Measurements from ENCODE around the gene VPS4A. TPM values are rescaled to one million over a fixed set of nuclear protein-coding genes. Genes with fewer than 3 reads are reported as not detected.

VPS4A gene
- total and polyA plus RNA-seq, 10 of the 15 experiments (the other 5 are each of a cell fraction or from before 2014, with no cell fraction given) = 5.2 to 36.3 (median 21.4) TPM

- 100% methylated on average over 2 of the region's 2 CpGs for WGBS (ENCODE audit: insufficient coverage, insufficient replicate concordance, low lambda C conversion rate, missing lambda C conversion rate)
- Histone ChIP-seq H3K9ac (ENCODE audit: control insufficient read depth, insufficient read depth, low read length) (no peak overlapping the region), H3K79me2 (ENCODE audit: control insufficient read depth, insufficient read depth, low read length) (peaks cover 13% of the 10 kb centered on the region), H3K9me3 (replicated peaks; ENCODE audit: control insufficient read depth, insufficient read depth, low read length) (no peaks in the 10 kb centered on the region), H3K4me1 (ENCODE audit: control insufficient read depth, insufficient read depth, low read length) (no peaks in the 10 kb centered on the region), H3K27me3 (replicated peaks in 1 of 2; ENCODE audit: control insufficient read depth in 2 of 2, insufficient read depth in 2 of 2, low read length in 1 of 2) (no peaks in the 10 kb centered on the region), H2AFZ (ENCODE audit: control insufficient read depth, low read depth, low read length) (no peak overlapping the region), H3K4me2 (ENCODE audit: control insufficient read depth, insufficient read depth) (no peak overlapping the region), H3K36me3 (ENCODE audit: control insufficient read depth in 2 of 2, insufficient read depth in 2 of 2, low read length in 1 of 2) (no peaks in the 10 kb centered on the region; a peak in 1 of 4 replicates), H3K4me3 (no peak overlapping the region), H3K27ac (ENCODE audit: control insufficient read depth, insufficient read depth) (no peak overlapping the region), H4K20me1 (ENCODE audit: control insufficient read depth, insufficient read depth) (no peaks in the 10 kb centered on the region)
- DNase-seq (ENCODE audit: low read depth, low spot score) = no peak
- ChIA-PET POLR2A (no interaction called here), CTCF (no interaction called here), SMC1A (ENCODE audit: uncharacterized antibody, unreplicated experiment) (no interaction called here), RAD21 (ENCODE audit: unreplicated experiment) (no interaction called here)
- no peak for FAIRE-seq
- no peak for ATAC-seq
- intact Hi-C loops (cut with micrococcal nuclease; ENCODE audit: unreplicated experiment) (no loop called here), in situ Hi-C loops (cut with MboI) (no loop called here)
- no TSS peak for BruUV-seq (replicated peaks)
- TF ChIP-seq FOXM1 (IDR thresholded peaks at IDR 0.05; ENCODE audit: low read depth, low read length) (no peak), ZNF217 (IDR thresholded peaks at IDR 0.05) (no peak), EED (IDR thresholded peaks at IDR 0.05; ENCODE audit: low read depth) (no peak), POLR2AphosphoS2 (IDR thresholded peaks at IDR 0.05; ENCODE audit: low read depth, low read length) (no peak), CREM (IDR thresholded peaks at IDR 0.05; ENCODE audit: low read depth) (no peak), RFX5 (IDR thresholded peaks at IDR 0.05; ENCODE audit: low read depth, low read length) (no peak), SMAD1 (IDR thresholded peaks at IDR 0.05; ENCODE audit: low read depth, partially characterized antibody) (no peak), RAD51 (IDR thresholded peaks at IDR 0.05) (no peak), GATAD2B (conservative IDR thresholded peaks at IDR 0.05; ENCODE audit: low read depth) (no peak), BHLHE40 (IDR thresholded peaks at IDR 0.05; ENCODE audit: borderline replicate concordance in 1 of 2, low read depth in 2 of 2, low read length in 1 of 2) (no peak), NRF1 (conservative IDR thresholded peaks at IDR 0.05; ENCODE audit: low read depth, low read length) (no peak), FOXK2 (IDR thresholded peaks at IDR 0.05) (no peak), ETV6 (conservative IDR thresholded peaks at IDR 0.05 in 1 of 2, IDR thresholded peaks at IDR 0.05 in 1 of 2; ENCODE audit: borderline replicate concordance in 1 of 2, low read depth in 1 of 2) (no peak), USF1 (IDR thresholded peaks at IDR 0.05; ENCODE audit: borderline replicate concordance, extremely low read length, insufficient read depth, low read depth, low read length) (no peak), RUNX3 (IDR thresholded peaks at IDR 0.05; ENCODE audit: low read length) (no peak)
These were observed 3.3 kb upstream of the VPS4A start for GRCh38 chr16:69307856-69308255.

Measured in GM12878 (cell line).